NB4 (cell line): ENCODE measurements around the gene TMEM184A.

ENCODE experiments used
- CTCF ChIP-seq: IDR thresholded peaks from one replicate; pipeline ENCODE4 v1.5.1; 2012; ENCODE audit warnings: low read depth, low read length
- MYC ChIP-seq: IDR thresholded peaks from 2 replicates; pipeline ENCODE4 v1.6.1; 2011; ENCODE audit warnings: low read depth, low read length

DNA sequence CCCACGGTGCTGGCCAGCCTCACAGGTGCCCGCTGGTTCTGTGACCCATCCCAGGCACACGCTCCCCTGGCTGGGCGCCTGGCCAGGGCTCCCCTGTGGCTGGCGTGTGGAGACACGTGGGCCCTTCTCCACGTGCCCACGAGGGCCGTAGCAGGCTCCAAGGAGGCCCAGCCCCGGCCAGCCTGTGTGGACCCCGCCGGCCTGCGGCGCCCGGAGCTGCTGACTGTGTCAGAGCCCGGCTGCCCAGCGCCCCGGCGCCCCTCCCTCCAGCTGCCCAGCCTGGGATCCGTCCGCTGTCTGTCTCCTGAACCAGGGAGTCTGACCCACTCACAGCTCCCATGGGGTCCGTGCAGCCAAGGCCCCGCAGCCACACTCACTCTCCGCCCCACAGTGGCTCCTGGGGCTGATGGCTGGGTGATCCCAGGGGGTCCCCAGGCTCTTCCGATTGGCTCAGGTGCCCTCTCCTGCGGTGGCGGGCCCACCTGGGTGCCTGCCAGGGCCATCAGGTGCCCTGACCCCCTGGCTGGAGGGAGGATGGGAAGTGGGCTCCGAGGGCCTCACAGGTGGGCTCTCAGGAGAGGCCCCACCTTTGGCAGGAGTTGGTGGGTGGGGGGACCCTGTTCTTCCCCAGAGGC lies 9.6 kb downstream of the TMEM184A start:
- no peak for TF ChIP-seq CTCF
- TF ChIP-seq MYC, result no peak
